ENCODE results near the gene CD82. TPM values are rescaled to one million over a fixed set of nuclear protein-coding genes. Genes with fewer than 3 reads are reported as not detected.

Gene CD82
- total RNA-seq, 4 donors from 2014 or later = 10.2 to 26.3 (median 20.8) TPM

DNA sequence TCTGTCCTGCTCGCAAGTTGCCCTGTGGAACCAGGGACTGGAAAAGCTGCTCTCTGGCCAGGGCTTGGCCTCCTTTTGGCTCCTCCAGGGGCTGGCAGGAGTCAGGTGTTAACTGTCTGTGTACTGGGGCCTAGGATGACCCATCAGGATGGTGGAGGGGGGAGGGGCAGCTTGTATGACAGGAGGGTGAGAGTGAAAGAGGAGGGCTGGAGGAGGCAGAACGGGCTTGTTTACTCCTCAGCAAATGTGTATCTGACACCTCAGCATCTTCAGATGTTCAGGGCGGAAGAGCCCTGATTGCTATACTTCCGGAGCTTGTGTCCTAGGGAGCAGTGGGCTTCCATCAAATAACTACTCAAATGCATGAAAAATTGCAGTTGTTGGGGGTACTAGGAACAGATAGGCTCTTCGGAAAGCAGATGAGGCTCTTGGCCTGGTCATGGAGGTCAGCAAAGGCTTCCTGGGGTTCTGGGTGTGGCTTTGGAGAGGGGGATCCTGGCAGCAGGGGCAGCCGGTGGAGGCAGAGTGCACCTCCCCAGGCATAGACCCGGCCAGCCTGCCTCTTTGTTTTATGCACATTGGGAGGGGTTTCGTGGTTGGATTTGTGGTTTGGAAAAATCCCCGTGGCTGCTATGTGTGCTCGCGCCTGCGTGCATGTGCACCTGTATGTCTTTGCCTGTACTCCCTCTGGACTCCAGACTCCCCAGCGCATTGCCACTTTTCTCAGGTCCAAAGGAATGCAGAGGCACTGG lies 31.2 kb downstream of the CD82 start:
- Histone ChIP-seq H3K4me3 (no peak overlapping the region), H3K4me1 (peaks cover 0 to 7% of the 10 kb centered on the region in 2 donors), H3K9me3 (no peaks in the 10 kb centered on the region), H3K36me3 (no peaks in the 10 kb centered on the region), H3K27me3 (no peaks in the 10 kb centered on the region), H3K27ac (peak overlapping the region; percentile 33 to 35)
- intact Hi-C loops (cut with DNase I; ENCODE audit: low total_unique reads) = no loop called here
- DNase-seq = no peak
- TF ChIP-seq POLR2A (IDR thresholded peaks at IDR 0.05) = no peak
- TF ChIP-seq, protein P1, sequence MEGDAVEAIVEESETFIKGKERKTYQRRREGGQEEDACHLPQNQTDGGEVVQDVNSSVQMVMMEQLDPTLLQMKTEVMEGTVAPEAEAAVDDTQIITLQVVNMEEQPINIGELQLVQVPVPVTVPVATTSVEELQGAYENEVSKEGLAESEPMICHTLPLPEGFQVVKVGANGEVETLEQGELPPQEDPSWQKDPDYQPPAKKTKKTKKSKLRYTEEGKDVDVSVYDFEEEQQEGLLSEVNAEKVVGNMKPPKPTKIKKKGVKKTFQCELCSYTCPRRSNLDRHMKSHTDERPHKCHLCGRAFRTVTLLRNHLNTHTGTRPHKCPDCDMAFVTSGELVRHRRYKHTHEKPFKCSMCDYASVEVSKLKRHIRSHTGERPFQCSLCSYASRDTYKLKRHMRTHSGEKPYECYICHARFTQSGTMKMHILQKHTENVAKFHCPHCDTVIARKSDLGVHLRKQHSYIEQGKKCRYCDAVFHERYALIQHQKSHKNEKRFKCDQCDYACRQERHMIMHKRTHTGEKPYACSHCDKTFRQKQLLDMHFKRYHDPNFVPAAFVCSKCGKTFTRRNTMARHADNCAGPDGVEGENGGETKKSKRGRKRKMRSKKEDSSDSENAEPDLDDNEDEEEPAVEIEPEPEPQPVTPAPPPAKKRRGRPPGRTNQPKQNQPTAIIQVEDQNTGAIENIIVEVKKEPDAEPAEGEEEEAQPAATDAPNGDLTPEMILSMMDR (IDR thresholded peaks at IDR 0.05) = no peak

DNA sequence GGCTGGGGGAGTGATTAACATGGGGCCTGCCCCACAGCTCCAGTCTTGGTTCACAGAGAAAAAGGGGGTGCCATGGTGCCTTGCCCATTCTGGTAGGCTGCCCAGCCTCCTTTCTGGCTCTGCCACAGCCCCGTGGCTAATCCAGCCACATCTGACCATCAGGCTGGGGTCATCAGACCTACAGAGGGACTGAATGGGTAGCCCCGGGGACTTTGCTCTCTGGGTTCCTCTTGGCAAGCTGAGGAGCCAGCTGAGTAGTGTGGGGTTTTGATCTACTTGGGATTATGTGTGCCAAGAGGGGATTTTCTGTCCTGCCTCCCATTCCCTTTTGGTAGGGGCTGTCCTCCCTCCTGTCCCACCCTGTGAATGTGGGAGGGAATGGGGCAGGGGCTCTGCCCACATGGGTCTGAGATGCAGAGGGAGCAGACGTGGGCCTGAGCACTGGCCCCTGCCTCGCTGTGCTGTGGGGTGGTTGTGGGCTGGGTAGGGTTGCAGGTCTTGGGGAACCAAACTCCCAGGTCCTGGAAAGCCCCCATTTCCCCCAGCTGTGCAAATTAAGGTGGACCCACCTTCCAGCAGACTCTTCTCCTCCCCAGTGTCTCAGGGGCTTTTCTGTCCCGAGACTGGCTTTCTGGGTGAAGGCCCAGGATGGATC lies 32.0 kb downstream of the CD82 start:
- H3K27ac ChIP-seq = no peak overlapping the region
- H3K4me1 ChIP-seq = peaks cover 0 to 7% of the 10 kb centered on the region in 2 donors
- TF ChIP-seq POLR2A (IDR thresholded peaks at IDR 0.05) = no peak
- TF ChIP-seq, protein P1 (IDR thresholded peaks at IDR 0.05) = no peak

DNA sequence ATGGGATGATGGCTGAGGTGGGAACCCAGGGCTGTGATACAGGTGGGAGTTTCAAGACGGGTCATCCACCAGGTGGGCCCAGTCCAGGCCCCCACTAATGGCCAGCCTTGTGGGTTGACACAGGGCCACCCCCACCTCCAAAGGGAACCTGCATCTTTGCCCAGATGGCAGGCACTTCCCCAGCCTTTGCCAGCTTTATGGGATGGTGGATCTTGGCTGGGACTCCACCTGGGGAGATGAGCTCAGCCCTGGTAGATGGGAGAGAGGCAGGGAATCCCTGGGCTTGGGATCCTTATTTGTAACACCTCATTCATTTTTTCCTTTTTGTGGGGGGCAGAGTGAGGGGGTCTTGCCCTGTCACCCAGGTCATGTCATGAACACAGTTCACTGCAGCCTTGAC lies 33.4 kb downstream of the CD82 start:
- Histone ChIP-seq H3K27me3 (no peaks in the 10 kb centered on the region), H3K9me3 (no peaks in the 10 kb centered on the region), H3K4me1 (peaks cover 0 to 7% of the 10 kb centered on the region in 2 donors), H3K36me3 (no peaks in the 10 kb centered on the region), H3K27ac (no peak overlapping the region), H3K4me3 (no peak overlapping the region)
- no peak for TF ChIP-seq POLR2A (IDR thresholded peaks at IDR 0.05)
- TF ChIP-seq, protein P1 (IDR thresholded peaks at IDR 0.05) = no peak
- intact Hi-C loops (cut with DNase I; ENCODE audit: low total_unique reads) = no loop called here
- DNase-seq = no peak

More for the DNA sequence above, 32.0 kb downstream of the CD82 start:
- no peak overlapping the region for H3K4me3 ChIP-seq
- H3K27me3 ChIP-seq = no peaks in the 10 kb centered on the region
- intact Hi-C loops (cut with DNase I; ENCODE audit: low total_unique reads) = no loop called here
- DNase-seq = no peak
- no peaks in the 10 kb centered on the region for H3K36me3 ChIP-seq
- H3K9me3 ChIP-seq = no peaks in the 10 kb centered on the region

DNA sequence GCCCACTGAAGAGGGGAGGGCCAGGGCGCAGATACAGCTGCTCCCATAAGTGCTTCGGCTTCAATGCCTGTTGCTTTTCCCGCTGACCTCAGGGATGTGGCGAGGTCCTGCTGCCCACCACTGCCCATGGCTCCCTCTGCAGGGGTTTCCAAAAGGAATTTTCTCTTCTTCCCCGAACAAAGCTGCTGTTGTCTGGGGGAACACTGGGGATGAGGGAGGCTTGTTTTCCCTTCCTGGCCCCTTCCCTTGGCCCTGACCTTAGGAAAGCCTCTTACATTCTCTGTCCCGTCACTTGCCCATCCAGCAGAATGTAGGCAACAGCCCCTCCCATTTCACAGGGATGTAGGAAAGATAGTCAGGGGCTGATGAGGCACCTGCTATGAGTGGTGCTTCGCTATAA lies 34.8 kb downstream of the CD82 start:
- Histone ChIP-seq H3K4me1 (peaks cover 0 to 7% of the 10 kb centered on the region in 2 donors), H3K4me3 (no peak overlapping the region), H3K27me3 (no peaks in the 10 kb centered on the region), H3K36me3 (no peaks in the 10 kb centered on the region), H3K9me3 (no peaks in the 10 kb centered on the region), H3K27ac (no peak overlapping the region)
- TF ChIP-seq, protein P1 (IDR thresholded peaks at IDR 0.05) = no peak
- TF ChIP-seq POLR2A (IDR thresholded peaks at IDR 0.05) = no peak
- intact Hi-C loops (cut with DNase I; ENCODE audit: low total_unique reads) = no loop called here
- no peak for DNase-seq

DNA sequence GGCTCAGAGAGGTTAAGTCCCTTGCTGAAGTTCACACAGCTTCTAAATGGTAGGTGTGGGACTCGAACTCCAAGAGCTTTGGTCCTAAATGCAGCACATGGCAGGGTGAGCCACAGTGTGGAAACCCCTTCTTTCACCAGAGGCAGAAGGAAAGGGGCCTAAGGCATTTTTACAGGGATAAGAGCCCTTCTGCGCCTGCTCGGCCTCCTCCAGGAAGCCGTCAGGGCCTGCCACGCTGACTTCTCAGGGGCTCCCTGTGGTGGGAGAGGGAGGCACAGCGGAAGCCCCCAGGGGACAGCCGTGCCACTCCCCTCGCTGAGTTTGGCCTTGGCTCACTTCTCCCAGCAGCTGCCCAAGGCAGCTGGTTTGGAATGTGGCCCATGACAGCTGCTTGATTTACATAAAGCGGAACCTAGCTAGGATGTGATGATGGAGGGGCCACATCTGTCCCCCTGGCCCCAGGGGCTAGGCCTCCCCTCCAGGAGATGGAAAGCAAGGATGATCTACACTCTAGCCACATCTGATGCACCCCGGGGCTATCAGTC lies 35.4 kb downstream of the CD82 start:
- TF ChIP-seq, protein P1 (IDR thresholded peaks at IDR 0.05) = no peak
- TF ChIP-seq POLR2A (IDR thresholded peaks at IDR 0.05) = no peak

More for the DNA sequence above, 35.4 kb downstream of the CD82 start:
- Histone ChIP-seq H3K27ac (no peak overlapping the region), H3K27me3 (no peaks in the 10 kb centered on the region), H3K4me3 (no peak overlapping the region), H3K36me3 (no peaks in the 10 kb centered on the region), H3K4me1 (peaks cover 0 to 6% of the 10 kb centered on the region in 2 donors), H3K9me3 (no peaks in the 10 kb centered on the region)
- DNase-seq = no peak
- intact Hi-C loops (cut with DNase I; ENCODE audit: low total_unique reads) = no loop called here
